HepG2 (cell line): ENCODE data around the gene KANTR. TPM values are rescaled to one million over a fixed set of nuclear protein-coding genes. Genes with fewer than 3 reads are reported as not detected.

ENCODE experiments used
- E2F5 ChIP-seq: sonication (generic); formaldehyde crosslinking; conservative IDR thresholded peaks from 2 replicates; pipeline ENCODE4 v1.4.0; 2020; ENCODE audit warnings: missing genetic modification reagents
- ETS1 ChIP-seq: sonication (generic); formaldehyde crosslinking; IDR thresholded peaks from 2 replicates; pipeline ENCODE4 v1.4.0; 2020; ENCODE audit warnings: missing genetic modification reagents
- KMT2B ChIP-seq: IDR thresholded peaks from 2 replicates; pipeline ENCODE4 v1.6.1; 2016; ENCODE audit warnings: missing genetic modification reagents, missing compliant biosample characterization
- NONO ChIP-seq, 2 experiments: fragments of 450-650 bp in 1 of 2; sonication (generic) in 1 of 2; formaldehyde crosslinking in 1 of 2; IDR thresholded peaks in 1 of 2; conservative IDR thresholded peaks in 1 of 2; 2 replicates each; pipeline versions ENCODE4 v1.6.1 to v1.8.0; 2017 to 2022; ENCODE audit warnings: mild to moderate bottlenecking in 1 of 2, missing genetic modification reagents in 1 of 2, moderate library complexity in 1 of 2
- SAP130 ChIP-seq: IDR thresholded peaks from 2 replicates; pipeline ENCODE4 v1.6.1; 2016; ENCODE audit warnings: low read depth
- ZNF589 ChIP-seq: sonication (generic); formaldehyde crosslinking; conservative IDR thresholded peaks from 2 replicates; pipeline ENCODE4 v1.8.0; 2022; ENCODE audit warnings: mild to moderate bottlenecking, moderate library complexity, missing genetic modification reagents
- ZNF850 ChIP-seq: sonication (generic); formaldehyde crosslinking; conservative IDR thresholded peaks from 2 replicates; pipeline ENCODE4 v1.9.0; 2021; ENCODE audit warnings: mild to moderate bottlenecking, missing genetic modification reagents
- polyA plus RNA-seq, 8 experiments: library from polyadenylated mRNA; depleted of rRNA in 3 of 8; stranded (reverse) in 7 of 8; unstranded in 1 of 8; fragments of >200 nt; fragmentation: Illumina TruSeq in 4 of 8; extraction: Trizol in 4 of 8; gene quantifications; 2 replicates each; pipeline versions ENCODE4 v1.2.1 to v1.2.3, GENCODE V29; 2011 to 2016; ENCODE audit warnings: low read depth in 4 of 8, missing spikeins in 1 of 8, mixed read lengths in 1 of 8; ENCODE audit not compliant: insufficient read depth in 1 of 8
- total RNA-seq, 5 experiments: library from RNA; depleted of rRNA; stranded (reverse); fragments of >200 nt; fragmentation: Illumina TruSeq; extraction: Trizol; gene quantifications; 2 replicates each; pipeline ENCODE4 v1.2.3, GENCODE V29; 2016; ENCODE audit warnings: low read depth in 1 of 5
- TF ChIP-seq, protein P1 (sequence below): IDR thresholded peaks from 2 replicates; pipeline ENCODE4 v1.6.1; 2016; ENCODE audit warnings: low read depth
- TF ChIP-seq, protein P2 (sequence below): sonication (generic); formaldehyde crosslinking; IDR thresholded peaks from 2 replicates; pipeline ENCODE4 v1.5.1; 2020; ENCODE audit warnings: mild to moderate bottlenecking, missing genetic modification reagents, moderate library complexity
- TF ChIP-seq, protein P3 (sequence below): sonication (generic); formaldehyde crosslinking; conservative IDR thresholded peaks from 2 replicates; pipeline ENCODE4 v1.8.0; 2022; ENCODE audit warnings: low read depth, missing genetic modification reagents
- TF ChIP-seq, protein P4 (sequence below): sonication (generic); formaldehyde crosslinking; IDR thresholded peaks from 2 replicates; pipeline ENCODE4 v1.4.0; 2020; ENCODE audit warnings: mild to moderate bottlenecking, missing genetic modification reagents

KANTR gene
- total and polyA plus RNA-seq, 2 of the 13 experiments (the other 11 are each of a cell fraction or from before 2014, with no cell fraction given), result 4.4 to 9.0 TPM

- TF ChIP-seq, protein P1, sequence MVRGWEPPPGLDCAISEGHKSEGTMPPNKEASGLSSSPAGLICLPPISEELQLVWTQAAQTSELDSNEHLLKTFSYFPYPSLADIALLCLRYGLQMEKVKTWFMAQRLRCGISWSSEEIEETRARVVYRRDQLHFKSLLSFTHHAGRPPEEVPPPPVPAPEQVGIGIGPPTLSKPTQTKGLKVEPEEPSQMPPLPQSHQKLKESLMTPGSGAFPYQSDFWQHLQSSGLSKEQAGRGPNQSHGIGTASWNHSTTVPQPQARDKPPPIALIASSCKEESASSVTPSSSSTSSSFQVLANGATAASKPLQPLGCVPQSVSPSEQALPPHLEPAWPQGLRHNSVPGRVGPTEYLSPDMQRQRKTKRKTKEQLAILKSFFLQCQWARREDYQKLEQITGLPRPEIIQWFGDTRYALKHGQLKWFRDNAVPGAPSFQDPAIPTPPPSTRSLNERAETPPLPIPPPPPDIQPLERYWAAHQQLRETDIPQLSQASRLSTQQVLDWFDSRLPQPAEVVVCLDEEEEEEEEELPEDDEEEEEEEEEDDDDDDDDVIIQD, result 0 out of 2 replicates have a peak, but pooled peaks have one; percentile 10
- TF ChIP-seq SAP130 (CRISPR knock-in tag) (peak; percentile 74), ZNF589 (CRISPR knock-in tag) (0 out of 2 replicates have a peak, but pooled peaks have one; percentile 42), NONO (IDR thresholded peaks at IDR 0.05) (no peak), NONO (CRISPR knock-in tag; conservative IDR thresholded peaks at IDR 0.05) (0 out of 2 replicates have a peak, but pooled peaks have one; percentile 38), ETS1 (no peak), E2F5 (CRISPR knock-in tag) (peak; percentile 72; the same call in 1 of the 2 replicates), ZNF850 (CRISPR knock-in tag) (no peak), KMT2B (0 out of 2 replicates have a peak, but pooled peaks have one; percentile 51)
- TF ChIP-seq, protein P2, sequence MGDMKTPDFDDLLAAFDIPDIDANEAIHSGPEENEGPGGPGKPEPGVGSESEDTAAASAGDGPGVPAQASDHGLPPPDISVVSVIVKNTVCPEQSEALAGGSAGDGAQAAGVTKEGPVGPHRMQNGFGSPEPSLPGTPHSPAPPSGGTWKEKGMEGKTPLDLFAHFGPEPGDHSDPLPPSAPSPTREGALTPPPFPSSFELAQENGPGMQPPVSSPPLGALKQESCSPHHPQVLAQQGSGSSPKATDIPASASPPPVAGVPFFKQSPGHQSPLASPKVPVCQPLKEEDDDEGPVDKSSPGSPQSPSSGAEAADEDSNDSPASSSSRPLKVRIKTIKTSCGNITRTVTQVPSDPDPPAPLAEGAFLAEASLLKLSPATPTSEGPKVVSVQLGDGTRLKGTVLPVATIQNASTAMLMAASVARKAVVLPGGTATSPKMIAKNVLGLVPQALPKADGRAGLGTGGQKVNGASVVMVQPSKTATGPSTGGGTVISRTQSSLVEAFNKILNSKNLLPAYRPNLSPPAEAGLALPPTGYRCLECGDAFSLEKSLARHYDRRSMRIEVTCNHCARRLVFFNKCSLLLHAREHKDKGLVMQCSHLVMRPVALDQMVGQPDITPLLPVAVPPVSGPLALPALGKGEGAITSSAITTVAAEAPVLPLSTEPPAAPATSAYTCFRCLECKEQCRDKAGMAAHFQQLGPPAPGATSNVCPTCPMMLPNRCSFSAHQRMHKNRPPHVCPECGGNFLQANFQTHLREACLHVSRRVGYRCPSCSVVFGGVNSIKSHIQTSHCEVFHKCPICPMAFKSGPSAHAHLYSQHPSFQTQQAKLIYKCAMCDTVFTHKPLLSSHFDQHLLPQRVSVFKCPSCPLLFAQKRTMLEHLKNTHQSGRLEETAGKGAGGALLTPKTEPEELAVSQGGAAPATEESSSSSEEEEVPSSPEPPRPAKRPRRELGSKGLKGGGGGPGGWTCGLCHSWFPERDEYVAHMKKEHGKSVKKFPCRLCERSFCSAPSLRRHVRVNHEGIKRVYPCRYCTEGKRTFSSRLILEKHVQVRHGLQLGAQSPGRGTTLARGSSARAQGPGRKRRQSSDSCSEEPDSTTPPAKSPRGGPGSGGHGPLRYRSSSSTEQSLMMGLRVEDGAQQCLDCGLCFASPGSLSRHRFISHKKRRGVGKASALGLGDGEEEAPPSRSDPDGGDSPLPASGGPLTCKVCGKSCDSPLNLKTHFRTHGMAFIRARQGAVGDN (CRISPR knock-in tag), result peak; percentile 80
- TF ChIP-seq, protein P3, sequence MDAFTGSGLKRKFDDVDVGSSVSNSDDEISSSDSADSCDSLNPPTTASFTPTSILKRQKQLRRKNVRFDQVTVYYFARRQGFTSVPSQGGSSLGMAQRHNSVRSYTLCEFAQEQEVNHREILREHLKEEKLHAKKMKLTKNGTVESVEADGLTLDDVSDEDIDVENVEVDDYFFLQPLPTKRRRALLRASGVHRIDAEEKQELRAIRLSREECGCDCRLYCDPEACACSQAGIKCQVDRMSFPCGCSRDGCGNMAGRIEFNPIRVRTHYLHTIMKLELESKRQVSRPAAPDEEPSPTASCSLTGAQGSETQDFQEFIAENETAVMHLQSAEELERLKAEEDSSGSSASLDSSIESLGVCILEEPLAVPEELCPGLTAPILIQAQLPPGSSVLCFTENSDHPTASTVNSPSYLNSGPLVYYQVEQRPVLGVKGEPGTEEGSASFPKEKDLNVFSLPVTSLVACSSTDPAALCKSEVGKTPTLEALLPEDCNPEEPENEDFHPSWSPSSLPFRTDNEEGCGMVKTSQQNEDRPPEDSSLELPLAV (CRISPR knock-in tag), result no peak
- TF ChIP-seq, protein P4, sequence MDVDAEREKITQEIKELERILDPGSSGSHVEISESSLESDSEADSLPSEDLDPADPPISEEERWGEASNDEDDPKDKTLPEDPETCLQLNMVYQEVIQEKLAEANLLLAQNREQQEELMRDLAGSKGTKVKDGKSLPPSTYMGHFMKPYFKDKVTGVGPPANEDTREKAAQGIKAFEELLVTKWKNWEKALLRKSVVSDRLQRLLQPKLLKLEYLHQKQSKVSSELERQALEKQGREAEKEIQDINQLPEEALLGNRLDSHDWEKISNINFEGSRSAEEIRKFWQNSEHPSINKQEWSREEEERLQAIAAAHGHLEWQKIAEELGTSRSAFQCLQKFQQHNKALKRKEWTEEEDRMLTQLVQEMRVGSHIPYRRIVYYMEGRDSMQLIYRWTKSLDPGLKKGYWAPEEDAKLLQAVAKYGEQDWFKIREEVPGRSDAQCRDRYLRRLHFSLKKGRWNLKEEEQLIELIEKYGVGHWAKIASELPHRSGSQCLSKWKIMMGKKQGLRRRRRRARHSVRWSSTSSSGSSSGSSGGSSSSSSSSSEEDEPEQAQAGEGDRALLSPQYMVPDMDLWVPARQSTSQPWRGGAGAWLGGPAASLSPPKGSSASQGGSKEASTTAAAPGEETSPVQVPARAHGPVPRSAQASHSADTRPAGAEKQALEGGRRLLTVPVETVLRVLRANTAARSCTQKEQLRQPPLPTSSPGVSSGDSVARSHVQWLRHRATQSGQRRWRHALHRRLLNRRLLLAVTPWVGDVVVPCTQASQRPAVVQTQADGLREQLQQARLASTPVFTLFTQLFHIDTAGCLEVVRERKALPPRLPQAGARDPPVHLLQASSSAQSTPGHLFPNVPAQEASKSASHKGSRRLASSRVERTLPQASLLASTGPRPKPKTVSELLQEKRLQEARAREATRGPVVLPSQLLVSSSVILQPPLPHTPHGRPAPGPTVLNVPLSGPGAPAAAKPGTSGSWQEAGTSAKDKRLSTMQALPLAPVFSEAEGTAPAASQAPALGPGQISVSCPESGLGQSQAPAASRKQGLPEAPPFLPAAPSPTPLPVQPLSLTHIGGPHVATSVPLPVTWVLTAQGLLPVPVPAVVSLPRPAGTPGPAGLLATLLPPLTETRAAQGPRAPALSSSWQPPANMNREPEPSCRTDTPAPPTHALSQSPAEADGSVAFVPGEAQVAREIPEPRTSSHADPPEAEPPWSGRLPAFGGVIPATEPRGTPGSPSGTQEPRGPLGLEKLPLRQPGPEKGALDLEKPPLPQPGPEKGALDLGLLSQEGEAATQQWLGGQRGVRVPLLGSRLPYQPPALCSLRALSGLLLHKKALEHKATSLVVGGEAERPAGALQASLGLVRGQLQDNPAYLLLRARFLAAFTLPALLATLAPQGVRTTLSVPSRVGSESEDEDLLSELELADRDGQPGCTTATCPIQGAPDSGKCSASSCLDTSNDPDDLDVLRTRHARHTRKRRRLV (CRISPR knock-in tag), result no peak
Observed at GRCh38 chrX:53093748-53094581, at the start of gene KANTR (continued).
